Measurements from ENCODE around the gene DTYMK. TPM values are rescaled to one million over a fixed set of nuclear protein-coding genes. Genes with fewer than 3 reads are reported as not detected.

Gene DTYMK
- total and polyA plus RNA-seq, 2 donors (not counting 1 experiment from before 2014, with no cell fraction given), result 19.5 to 26.3 TPM

- H3K9ac ChIP-seq (ENCODE audit: low read length), result no peak overlapping the region
- intact Hi-C loops (cut with micrococcal nuclease), result loop anchor here (10.0 kb wide), 1 partner anchor 418 kb away; no protein-coding TSS in a partner anchor
- no peak for TF ChIP-seq EZH2 (IDR thresholded peaks at IDR 0.05; ENCODE audit: borderline replicate concordance, insufficient read depth, low read depth, low read length, poor library complexity, severe bottlenecking)
- TF ChIP-seq, protein P1, sequence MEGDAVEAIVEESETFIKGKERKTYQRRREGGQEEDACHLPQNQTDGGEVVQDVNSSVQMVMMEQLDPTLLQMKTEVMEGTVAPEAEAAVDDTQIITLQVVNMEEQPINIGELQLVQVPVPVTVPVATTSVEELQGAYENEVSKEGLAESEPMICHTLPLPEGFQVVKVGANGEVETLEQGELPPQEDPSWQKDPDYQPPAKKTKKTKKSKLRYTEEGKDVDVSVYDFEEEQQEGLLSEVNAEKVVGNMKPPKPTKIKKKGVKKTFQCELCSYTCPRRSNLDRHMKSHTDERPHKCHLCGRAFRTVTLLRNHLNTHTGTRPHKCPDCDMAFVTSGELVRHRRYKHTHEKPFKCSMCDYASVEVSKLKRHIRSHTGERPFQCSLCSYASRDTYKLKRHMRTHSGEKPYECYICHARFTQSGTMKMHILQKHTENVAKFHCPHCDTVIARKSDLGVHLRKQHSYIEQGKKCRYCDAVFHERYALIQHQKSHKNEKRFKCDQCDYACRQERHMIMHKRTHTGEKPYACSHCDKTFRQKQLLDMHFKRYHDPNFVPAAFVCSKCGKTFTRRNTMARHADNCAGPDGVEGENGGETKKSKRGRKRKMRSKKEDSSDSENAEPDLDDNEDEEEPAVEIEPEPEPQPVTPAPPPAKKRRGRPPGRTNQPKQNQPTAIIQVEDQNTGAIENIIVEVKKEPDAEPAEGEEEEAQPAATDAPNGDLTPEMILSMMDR (IDR thresholded peaks at IDR 0.05), result no peak
- no peaks in the 10 kb centered on the region for H3K27me3 ChIP-seq (replicated peaks in 1 of 4; ENCODE audit: control extremely low read depth in 1 of 4, control insufficient read depth in 3 of 4, insufficient read depth in 4 of 4, low read length in 3 of 4)
- H3K9me3 ChIP-seq (ENCODE audit: control extremely low read depth in 1 of 3, control insufficient read depth in 2 of 3, insufficient read depth in 1 of 3, low read length in 2 of 3), result no peaks in the 10 kb centered on the region
- ChIA-PET POLR2A (no interaction called here), CTCF (no interaction called here)
- peaks cover 80% of the 10 kb centered on the region for H3K79me2 ChIP-seq (ENCODE audit: control insufficient read depth, insufficient read depth, low read length)
- Mint-ChIP-seq H3K27ac (no peak overlapping the region), H3K4me1 (peaks cover 14% of the 10 kb centered on the region), H3K27me3 (no peaks in the 10 kb centered on the region), H3K9me3 (ENCODE audit: insufficient read depth) (no peaks in the 10 kb centered on the region), H3K4me3 (no peak overlapping the region)
- H4K20me1 ChIP-seq (ENCODE audit: control insufficient read depth, insufficient read depth, low read length, poor library complexity, severe bottlenecking), result peaks cover 26% of the 10 kb centered on the region
- no peak for ATAC-seq (ENCODE audit: low read depth)
- 99% methylated on average over 38 of the region's 39 CpGs for WGBS (ENCODE audit: insufficient coverage)
- no peak overlapping the region for H3K4me3 ChIP-seq (ENCODE audit: control extremely low read depth in 1 of 5, extremely low read depth in 1 of 5, insufficient read depth in 1 of 5, low read depth in 2 of 5, low read length in 4 of 5)
- peaks cover 0 to 17% of the 10 kb centered on the region in 2 experiments for H3K36me3 ChIP-seq (replicated peaks in 1 of 2; ENCODE audit: control extremely low read depth in 1 of 2, control insufficient read depth in 1 of 2, extremely low read depth in 1 of 2, insufficient read depth in 2 of 2, low read length in 1 of 2)
- H3K27ac ChIP-seq (ENCODE audit: low read length in 2 of 2), result no peak overlapping the region
- no peak overlapping the region for H2AFZ ChIP-seq (ENCODE audit: insufficient read depth, low read depth, low read length, poor library complexity, severe bottlenecking)
- peaks cover 8 to 18% of the 10 kb centered on the region in 2 donors for H3K4me1 ChIP-seq (ENCODE audit: control insufficient read depth in 2 of 2, insufficient read depth in 2 of 2, low read length in 2 of 2)
- no peak overlapping the region for H3K4me2 ChIP-seq (replicated peaks; ENCODE audit: low read depth, low read length, poor library complexity, severe bottlenecking)
- DNase-seq, result no peak
Measured at GRCh38 chr2:241632478-241633325, 53.9 kb downstream of the DTYMK start.

DNA sequence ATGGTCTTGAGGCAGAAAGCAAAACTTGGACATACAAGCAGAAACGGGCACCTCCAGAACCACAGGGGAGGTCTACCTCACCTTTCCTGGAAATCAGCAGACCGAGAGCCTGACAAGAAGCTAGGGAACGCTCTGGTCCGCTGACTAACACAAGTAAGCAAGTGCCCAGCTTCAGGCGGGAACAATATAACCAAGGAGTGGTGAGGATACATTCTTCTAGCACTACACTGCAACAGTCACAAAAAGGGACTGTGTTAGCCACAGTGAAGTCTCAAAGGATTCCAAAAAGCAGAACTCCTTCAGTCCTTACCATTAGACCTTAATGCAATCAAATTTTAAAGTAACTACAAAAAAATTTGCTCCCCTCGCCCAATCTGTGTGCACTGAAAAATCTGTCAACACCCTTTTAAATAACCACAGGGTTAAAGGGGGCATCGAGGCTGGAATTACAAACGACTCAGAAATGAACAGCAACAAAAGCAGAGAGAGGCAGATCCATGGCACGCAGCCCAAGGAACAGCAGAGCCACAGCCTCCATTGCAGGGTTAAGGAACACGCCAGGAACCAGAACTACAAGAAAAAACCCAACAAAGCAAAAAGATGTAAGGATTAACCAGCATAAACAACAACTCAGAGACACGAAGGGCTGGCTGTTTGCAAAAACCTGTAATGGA lies 56.7 kb downstream of the DTYMK start:
- Mint-ChIP-seq H3K27ac (no peak overlapping the region), H3K4me1 (peaks cover 8% of the 10 kb centered on the region), H3K4me3 (no peak overlapping the region), H3K9me3 (ENCODE audit: insufficient read depth) (no peaks in the 10 kb centered on the region), H3K27me3 (no peaks in the 10 kb centered on the region)
- POLR2A ChIA-PET, result no interaction called here
- peaks cover 30% of the 10 kb centered on the region for H4K20me1 ChIP-seq (ENCODE audit: control insufficient read depth, insufficient read depth, low read length, poor library complexity, severe bottlenecking)
- H3K27ac ChIP-seq (ENCODE audit: low read length in 2 of 2), result no peak overlapping the region
- H3K4me3 ChIP-seq (ENCODE audit: control extremely low read depth in 1 of 5, extremely low read depth in 1 of 5, insufficient read depth in 1 of 5, low read depth in 2 of 5, low read length in 4 of 5), result no peak overlapping the region
- H3K36me3 ChIP-seq (replicated peaks in 1 of 2; ENCODE audit: control extremely low read depth in 1 of 2, control insufficient read depth in 1 of 2, extremely low read depth in 1 of 2, insufficient read depth in 2 of 2, low read length in 1 of 2), result peaks cover 0 to 20% of the 10 kb centered on the region in 2 experiments
- H2AFZ ChIP-seq (ENCODE audit: insufficient read depth, low read depth, low read length, poor library complexity, severe bottlenecking), result no peak overlapping the region
- no peaks in the 10 kb centered on the region for H3K27me3 ChIP-seq (replicated peaks in 1 of 4; ENCODE audit: control extremely low read depth in 1 of 4, control insufficient read depth in 3 of 4, insufficient read depth in 4 of 4, low read length in 3 of 4)
- no peak overlapping the region for H3K9ac ChIP-seq (ENCODE audit: low read length)
- H3K4me1 ChIP-seq (ENCODE audit: control insufficient read depth in 2 of 2, insufficient read depth in 2 of 2, low read length in 2 of 2), result peaks cover 0 to 9% of the 10 kb centered on the region in 2 donors
- 82% methylated on average over 8 of the region's 11 CpGs for WGBS (ENCODE audit: insufficient coverage)
- no peak for DNase-seq
- intact Hi-C loops (cut with micrococcal nuclease), result loop anchor here (10.0 kb wide), 1 partner anchor 415 kb away; no protein-coding TSS in a partner anchor
- no peak for ATAC-seq (ENCODE audit: low read depth)
- H3K79me2 ChIP-seq (ENCODE audit: control insufficient read depth, insufficient read depth, low read length), result peaks cover 86% of the 10 kb centered on the region
- TF ChIP-seq, protein P1 (IDR thresholded peaks at IDR 0.05), result no peak
- TF ChIP-seq EZH2 (IDR thresholded peaks at IDR 0.05; ENCODE audit: borderline replicate concordance, insufficient read depth, low read depth, low read length, poor library complexity, severe bottlenecking), result no peak
- CTCF ChIA-PET, result no interaction called here
- no peaks in the 10 kb centered on the region for H3K9me3 ChIP-seq (ENCODE audit: control extremely low read depth in 1 of 3, control insufficient read depth in 2 of 3, insufficient read depth in 1 of 3, low read length in 2 of 3)
- no peak overlapping the region for H3K4me2 ChIP-seq (replicated peaks; ENCODE audit: low read depth, low read length, poor library complexity, severe bottlenecking)
